RWPE1 (cell line): ENCODE data around the gene INPP4B.

Source experiments
- CTCF ChIA-PET: fragments of 350-600 bp; sonication (Branson Sonifier 250); formaldehyde crosslinking; extraction: SDS; loops from one replicate; lab custom pipeline; 2021; lab: Yijun Ruan, JAX
- POLR2A ChIA-PET: fragments of 400-600 bp; formaldehyde crosslinking; extraction: SDS; loops from one replicate; lab custom pipeline; 2020; ENCODE audit warnings: antibody characterized with exemption; ENCODE audit not compliant: low non-redundant PET; lab: Yijun Ruan, JAX
- DNase-seq: peaks from one replicate; pipeline ENCODE4 v3.0.0; 2012; ENCODE audit warnings: low spot score
- H3K27ac ChIP-seq: fragments of 450-650 bp; 2 replicates; pipeline ENCODE4 v1.5.1; 2017
- CTCF ChIP-seq: fragments of 450-650 bp; conservative IDR thresholded peaks from 2 replicates; pipeline ENCODE4 v1.5.1; 2017; ENCODE audit warnings: low read depth, mild to moderate bottlenecking

The INPP4B gene

GRCh38 chr4:142030010-142030409 lies 816.1 kb downstream of the INPP4B start:
- H3K27ac ChIP-seq = no peak overlapping the region
- no peak for TF ChIP-seq CTCF
- no peak for DNase-seq
- CTCF ChIA-PET = interaction anchor here (0.8 kb wide), 1 partner anchor 1056 kb away, joined by 4 read pairs; no protein-coding TSS in a partner anchor
- POLR2A ChIA-PET = no interaction called here

GRCh38 chr4:142021761-142022160 lies 824.3 kb downstream of the INPP4B start:
- no peak for DNase-seq
- CTCF ChIA-PET = interaction anchor here (0.6 kb wide), 1 partner anchor 21 kb away, joined by 3 read pairs; no protein-coding TSS in a partner anchor

GRCh38 chr4:142021181-142021580 lies 824.9 kb downstream of the INPP4B start:
- H3K27ac ChIP-seq = no peak overlapping the region
- ChIA-PET POLR2A (no interaction called here), CTCF (interaction anchor here (0.6 kb wide), 2 partner anchors 22 to 232 kb away, joined by 3 read pairs; no protein-coding TSS in a partner anchor)
- DNase-seq = no peak
- no peak for TF ChIP-seq CTCF

More at GRCh38 chr4:142021761-142022160, 824.3 kb downstream of the INPP4B start:
- no peak for TF ChIP-seq CTCF
- POLR2A ChIA-PET = no interaction called here
- H3K27ac ChIP-seq = no peak overlapping the region

- no peak for DNase-seq
- CTCF ChIA-PET = no interaction called here
- TF ChIP-seq CTCF = no peak
- POLR2A ChIA-PET = no interaction called here
- no peak overlapping the region for H3K27ac ChIP-seq
Measured at GRCh38 chr4:142016031-142016430, 830.1 kb downstream of the INPP4B start.

- ChIA-PET CTCF (no interaction called here), POLR2A (no interaction called here)
- no peak for TF ChIP-seq CTCF
- DNase-seq = no peak
- H3K27ac ChIP-seq = no peak overlapping the region
Measured at GRCh38 chr4:142009751-142010150, 836.4 kb downstream of the INPP4B start.

GRCh38 chr4:142005519-142005918 lies 840.6 kb downstream of the INPP4B start:
- no peak for DNase-seq
- CTCF ChIA-PET = no interaction called here
- H3K27ac ChIP-seq = no peak overlapping the region
- no peak for TF ChIP-seq CTCF
- POLR2A ChIA-PET = no interaction called here
